GM12874 (cell line): Measurements from ENCODE around the gene TWSG1.

Experiments
- TF ChIP-seq, protein P1 (sequence below): IDR thresholded peaks from 2 replicates; pipeline ENCODE4 v1.5.1; 2011; ENCODE audit warnings: low read depth, mild to moderate bottlenecking, control low read depth, low read length, moderate library complexity; ENCODE audit not compliant: insufficient read depth

TWSG1 gene

DNA sequence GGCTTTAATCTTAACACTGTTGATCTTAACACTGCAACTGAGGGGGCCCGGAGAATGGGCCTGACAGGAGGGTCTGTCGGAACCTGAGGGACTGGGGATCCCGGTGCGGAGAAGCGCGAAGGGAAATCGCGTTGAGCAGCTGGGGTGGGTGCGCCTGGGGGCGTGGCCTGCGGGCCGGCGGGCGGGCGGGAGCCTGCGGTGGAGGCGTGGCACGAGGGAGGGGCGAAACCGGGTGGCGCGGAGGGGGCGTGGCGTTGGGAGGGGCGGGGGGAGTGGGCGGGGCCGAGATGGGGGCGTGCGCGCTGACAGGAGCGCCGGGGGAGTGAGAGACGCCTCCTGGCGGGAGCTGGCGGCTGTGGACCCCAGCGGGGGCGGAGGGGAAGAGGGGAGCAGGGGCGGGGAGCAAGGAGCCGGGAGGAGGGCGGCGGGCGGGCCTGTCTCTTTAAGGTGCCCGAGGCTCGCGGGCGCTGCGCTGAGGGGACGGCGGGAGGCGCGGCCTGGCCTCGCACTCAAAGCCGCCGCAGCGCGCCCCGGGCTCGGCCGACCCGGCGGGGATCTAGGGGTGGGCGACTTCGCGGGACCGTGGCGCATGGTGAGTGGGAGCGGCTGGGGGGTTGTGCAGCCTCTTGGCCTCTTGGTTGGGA, at the start of gene TWSG1:
Gene TWSG1, plus strand, starts transcription at position 445 of the 644 bp plus-strand sequence. CDS start 2,457 bp downstream, outside the sequence.
- TF ChIP-seq, protein P1, sequence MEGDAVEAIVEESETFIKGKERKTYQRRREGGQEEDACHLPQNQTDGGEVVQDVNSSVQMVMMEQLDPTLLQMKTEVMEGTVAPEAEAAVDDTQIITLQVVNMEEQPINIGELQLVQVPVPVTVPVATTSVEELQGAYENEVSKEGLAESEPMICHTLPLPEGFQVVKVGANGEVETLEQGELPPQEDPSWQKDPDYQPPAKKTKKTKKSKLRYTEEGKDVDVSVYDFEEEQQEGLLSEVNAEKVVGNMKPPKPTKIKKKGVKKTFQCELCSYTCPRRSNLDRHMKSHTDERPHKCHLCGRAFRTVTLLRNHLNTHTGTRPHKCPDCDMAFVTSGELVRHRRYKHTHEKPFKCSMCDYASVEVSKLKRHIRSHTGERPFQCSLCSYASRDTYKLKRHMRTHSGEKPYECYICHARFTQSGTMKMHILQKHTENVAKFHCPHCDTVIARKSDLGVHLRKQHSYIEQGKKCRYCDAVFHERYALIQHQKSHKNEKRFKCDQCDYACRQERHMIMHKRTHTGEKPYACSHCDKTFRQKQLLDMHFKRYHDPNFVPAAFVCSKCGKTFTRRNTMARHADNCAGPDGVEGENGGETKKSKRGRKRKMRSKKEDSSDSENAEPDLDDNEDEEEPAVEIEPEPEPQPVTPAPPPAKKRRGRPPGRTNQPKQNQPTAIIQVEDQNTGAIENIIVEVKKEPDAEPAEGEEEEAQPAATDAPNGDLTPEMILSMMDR = peak; percentile 49

DNA sequence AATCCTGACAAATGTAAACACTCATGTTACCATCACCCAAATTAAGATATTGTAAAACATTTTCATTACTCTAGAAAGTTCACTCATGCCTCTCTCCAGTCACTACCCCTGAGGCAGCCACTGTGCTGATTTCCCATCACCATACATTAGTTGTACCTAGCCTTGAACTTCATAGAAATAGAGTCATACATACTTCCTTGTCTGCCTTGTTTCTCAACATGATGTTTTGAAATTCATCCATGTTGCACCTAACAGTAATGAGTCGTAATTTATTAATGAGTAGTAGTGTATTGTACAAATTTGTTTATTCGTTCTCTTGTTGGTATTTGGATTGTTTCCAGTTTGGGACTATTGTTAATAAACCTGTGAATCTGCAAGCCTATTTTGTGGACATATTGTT, 49.0 kb upstream of the TWSG1 start:
- TF ChIP-seq, protein P1 = no peak

DNA sequence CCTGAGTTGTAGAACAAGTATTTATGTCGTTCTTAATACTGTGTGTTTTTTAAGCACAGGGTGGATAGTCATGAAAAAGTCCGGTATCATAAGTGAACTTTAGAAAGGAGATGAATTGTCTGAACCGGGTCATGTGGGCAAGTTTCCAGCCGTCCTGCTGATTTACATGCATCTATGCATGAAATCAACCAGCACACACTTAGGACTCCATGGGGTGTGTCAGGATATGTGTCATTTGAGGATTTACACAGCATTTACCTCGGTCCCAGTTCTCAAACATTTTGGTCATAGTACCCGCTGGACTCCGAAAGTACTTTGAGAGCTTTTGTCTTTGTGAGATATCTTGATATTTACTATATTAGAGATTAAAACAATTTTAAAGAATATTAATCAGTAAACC, 47.5 kb upstream of the TWSG1 start:
- TF ChIP-seq, protein P1 = no peak

DNA sequence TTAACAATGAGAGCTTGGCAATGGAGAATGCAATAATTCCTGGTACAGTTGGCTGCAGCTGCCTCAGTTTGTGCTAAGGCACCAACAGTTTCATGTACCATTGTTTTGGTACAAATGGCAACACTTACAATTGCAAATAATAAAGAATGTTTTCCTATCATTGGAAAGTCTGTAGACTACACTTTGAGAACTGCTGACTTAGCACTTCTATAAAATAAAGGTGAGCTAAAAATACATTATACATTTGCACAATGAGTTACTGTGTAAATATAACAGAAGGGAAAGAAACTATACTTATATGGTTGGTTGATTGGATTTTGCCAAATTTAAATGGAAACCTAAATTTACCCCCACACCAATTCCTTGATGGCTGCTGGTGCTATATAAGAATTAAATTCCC, 44.9 kb upstream of the TWSG1 start:
- TF ChIP-seq, protein P1 = no peak

DNA sequence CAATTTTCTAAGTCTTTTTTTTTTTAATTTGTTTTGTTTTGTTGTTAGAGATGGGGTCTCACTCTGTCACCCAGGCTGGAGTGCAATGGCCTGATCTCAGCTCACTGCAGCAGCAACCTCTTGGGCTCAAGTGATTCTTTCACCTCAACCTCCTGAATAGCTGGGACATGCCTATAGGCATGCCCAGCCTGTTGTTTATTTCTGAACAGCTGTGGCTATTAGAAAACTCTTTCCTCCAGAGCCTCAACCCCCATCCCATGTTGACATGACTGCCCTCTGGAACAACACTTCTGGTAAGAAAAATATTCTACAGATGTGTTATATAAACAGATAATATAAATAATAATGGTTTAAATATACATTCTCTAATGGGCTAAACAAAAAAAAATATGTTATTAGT, 44.4 kb upstream of the TWSG1 start:
- TF ChIP-seq, protein P1 = no peak

DNA sequence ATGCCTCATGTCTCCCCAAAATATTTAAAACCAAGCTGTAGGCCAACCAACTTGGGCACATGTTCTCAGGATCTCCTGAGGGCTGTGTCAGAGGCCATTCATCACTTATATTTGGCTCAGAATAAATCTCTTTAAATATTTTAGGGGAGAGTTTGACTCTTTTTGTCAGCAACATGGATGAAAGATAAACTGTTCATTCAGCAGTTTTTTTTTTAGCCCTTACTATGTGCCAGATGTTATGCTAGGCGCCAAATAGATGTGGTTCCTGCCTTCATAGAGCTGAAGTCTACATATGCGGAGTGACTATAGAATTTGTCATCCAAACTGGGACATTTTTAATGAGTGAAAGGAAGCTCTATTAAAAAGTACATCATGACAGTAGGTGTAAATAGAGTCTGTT, 42.5 kb upstream of the TWSG1 start:
- TF ChIP-seq, protein P1 = no peak

DNA sequence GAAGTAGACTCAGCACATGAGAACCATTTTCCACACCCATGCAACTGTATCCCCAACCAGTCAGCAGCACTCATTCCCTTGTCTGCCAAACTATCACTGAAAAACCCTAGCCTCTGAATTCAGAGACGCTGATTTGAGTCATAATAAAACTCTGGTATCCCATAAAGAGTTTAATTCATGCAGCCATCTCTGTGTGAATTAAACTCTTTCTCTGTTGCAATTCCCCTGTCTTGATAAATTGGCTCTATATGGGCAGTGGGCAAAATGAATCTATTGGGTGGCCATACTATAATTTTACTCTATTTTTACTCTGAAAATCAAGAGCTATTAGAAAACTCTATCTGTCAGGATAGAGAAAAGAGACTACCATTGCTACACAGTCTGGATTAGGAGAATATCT, 40.6 kb upstream of the TWSG1 start:
- TF ChIP-seq, protein P1 = no peak
